B cell (primary cell): ENCODE data around the gene POLL. TPM values are rescaled to one million over a fixed set of nuclear protein-coding genes. Genes with fewer than 3 reads are reported as not detected.
"Not testable (repeated sequence)": the region's sequence is repeated elsewhere in the genome, so short reads cannot be mapped to it uniquely, and the experiment has no call there.

Source experiments
- ATAC-seq: fragments of 200-7000 bp; cut with Tn5 transposase; one replicate; pipeline ENCODE4 v1.10.0; 2021; ENCODE audit warnings: low read depth, mild to moderate bottlenecking, moderate number of reproducible peaks, moderate library complexity
- CTCF ChIA-PET: fragments of 350-600 bp; sonication (Branson Sonifier 250); formaldehyde crosslinking; loops from one replicate; lab custom pipeline; 2021; ENCODE audit warnings: antibody characterized with exemption, inconsistent platforms; lab: Charles Lee
- POLR2A ChIA-PET: fragments of 350-600 bp; sonication (Branson Sonifier 250); formaldehyde crosslinking; loops from one replicate; lab custom pipeline; 2021; ENCODE audit warnings: antibody characterized with exemption; lab: Charles Lee
- DNase-seq: peaks from one replicate; pipeline ENCODE4 v3.0.0; 2013
- H2AFZ ChIP-seq: 2 replicates; pipeline ENCODE4 v1.6.1; 2012; ENCODE audit warnings: mild to moderate bottlenecking, low read depth, low read length; ENCODE audit not compliant: insufficient read depth, poor library complexity, severe bottlenecking
- H3K27ac ChIP-seq, 2 donors: 1 replicate in 1 of 2; 2 replicates in 1 of 2; pipeline ENCODE4 v1.5.1; 2012 to 2013; ENCODE audit warnings: low read length in 2 of 2, mild to moderate bottlenecking in 2 of 2, moderate library complexity in 1 of 2
- H3K27me3 ChIP-seq, 4 experiments: fragments of 200-600 bp in 1 of 4; sonication (generic) in 1 of 4; replicated peaks in 1 of 4; 1 replicate in 2 of 4; 2 replicates in 2 of 4; pipeline versions ENCODE4 v1.6.1 to v1.7.0; 2013 to 2016; ENCODE audit warnings: low read length in 3 of 4, mild to moderate bottlenecking in 2 of 4, mixed read lengths in 1 of 4, moderate library complexity in 1 of 4; ENCODE audit not compliant: insufficient read depth in 4 of 4, control insufficient read depth in 3 of 4; ENCODE audit errors: control extremely low read depth in 1 of 4
- H3K36me3 ChIP-seq, 2 experiments: replicated peaks in 1 of 2; 1 replicate in 1 of 2; 2 replicates in 1 of 2; pipeline versions ENCODE4 v1.6.1 to v1.7.1; 2013; ENCODE audit warnings: low read length in 1 of 2; ENCODE audit not compliant: insufficient read depth in 2 of 2, control insufficient read depth in 1 of 2; ENCODE audit errors: control extremely low read depth in 1 of 2, extremely low read depth in 1 of 2
- H3K4me1 ChIP-seq, 2 donors: fragments of 200-600 bp in 1 of 2; sonication (generic) in 1 of 2; 1 replicate in 1 of 2; 2 replicates in 1 of 2; pipeline versions ENCODE4 v1.5.1 to v1.6.1; 2013 to 2017; ENCODE audit warnings: low read length in 2 of 2; ENCODE audit not compliant: control insufficient read depth in 2 of 2, insufficient read depth in 2 of 2
- H3K4me2 ChIP-seq: replicated peaks from 2 replicates; pipeline ENCODE3; 2012; ENCODE audit warnings: mild to moderate bottlenecking, low read depth, low read length; ENCODE audit not compliant: poor library complexity, severe bottlenecking
- H3K4me3 ChIP-seq, 5 experiments: fragments of 200-600 bp in 1 of 5; sonication (generic) in 1 of 5; 1 replicate in 3 of 5; 2 replicates in 2 of 5; pipeline versions ENCODE4 v1.5.1 to v1.7.0; 2011 to 2016; ENCODE audit warnings: low read length in 4 of 5, mild to moderate bottlenecking in 4 of 5, low read depth in 2 of 5, control low read depth in 1 of 5, moderate library complexity in 1 of 5; ENCODE audit not compliant: insufficient read depth in 1 of 5; ENCODE audit errors: control extremely low read depth in 1 of 5, extremely low read depth in 1 of 5
- H3K79me2 ChIP-seq: fragments of 200-600 bp; sonication (generic); one replicate; pipeline ENCODE4 v1.6.0; 2016; ENCODE audit warnings: low read length; ENCODE audit not compliant: control insufficient read depth, insufficient read depth
- H3K9ac ChIP-seq: fragments of 200-600 bp; sonication (generic); 2 replicates; pipeline ENCODE4 v1.6.1; 2017; ENCODE audit warnings: mild to moderate bottlenecking, low read length, moderate library complexity
- H3K9me3 ChIP-seq, 3 donors: one replicate each; pipeline versions ENCODE4 v1.6.1 to v1.7.1; 2013; ENCODE audit warnings: low read length in 2 of 3; ENCODE audit not compliant: control insufficient read depth in 2 of 3, insufficient read depth in 1 of 3; ENCODE audit errors: control extremely low read depth in 1 of 3
- H4K20me1 ChIP-seq: 2 replicates; pipeline ENCODE4 v1.6.0; 2012; ENCODE audit warnings: mild to moderate bottlenecking, low read length; ENCODE audit not compliant: insufficient read depth, control insufficient read depth, poor library complexity, severe bottlenecking
- H3K27ac Mint-ChIP-seq: one replicate; pipeline ENCODE4 v1.8.0; 2021; ENCODE audit warnings: mixed read lengths
- H3K27me3 Mint-ChIP-seq: one replicate; pipeline ENCODE4 v1.8.0; 2021; ENCODE audit warnings: mixed read lengths
- H3K4me1 Mint-ChIP-seq: one replicate; pipeline ENCODE4 v1.8.0; 2021; ENCODE audit warnings: mixed read lengths
- H3K4me3 Mint-ChIP-seq: one replicate; pipeline ENCODE4 v1.8.0; 2021; ENCODE audit warnings: mixed read lengths
- H3K9me3 Mint-ChIP-seq: one replicate; pipeline ENCODE4 v1.8.0; 2022; ENCODE audit warnings: mixed read lengths; ENCODE audit not compliant: insufficient read depth
- CTCF ChIP-seq: fragments of 200-600 bp; IDR thresholded peaks from one replicate; pipeline ENCODE4 v1.8.0; 2022; ENCODE audit warnings: antibody characterized with exemption, mild to moderate bottlenecking
- EZH2 ChIP-seq: IDR thresholded peaks from 2 replicates; pipeline ENCODE4 v1.6.1; 2012; ENCODE audit warnings: borderline replicate concordance, low read depth, mild to moderate bottlenecking, moderate library complexity, low read length; ENCODE audit not compliant: insufficient read depth, poor library complexity, severe bottlenecking
- WGBS: methylation state at CpG from one replicate; pipeline ENCODE4 v1.1.5; 2013; ENCODE audit warnings: missing lambda C conversion rate; ENCODE audit not compliant: insufficient coverage; 5-methylcytosine and 5-hydroxymethylcytosine counted together
- intact Hi-C: fragments of 100-400 bp; cut with micrococcal nuclease; formaldehyde crosslinking; loops from one replicate; pipeline ENCODE4 v1.10.0; 2022
- polyA plus RNA-seq: library from polyadenylated mRNA; depleted of rRNA; stranded (reverse); fragments of >200 nt; gene quantifications from 2 replicates; pipeline ENCODE4 v1.2.3, GENCODE V29; 2012
- total RNA-seq, 2 donors: library from RNA; stranded (reverse); fragments of 120-200 nt in 1 of 2; gene quantifications; 1 replicate in 1 of 2; 2 replicates in 1 of 2; pipeline versions ENCODE4 v1.2.3 to v1.2.4, GENCODE V29; 2013 to 2022

POLL gene
- total and polyA plus RNA-seq, 2 donors (not counting 1 experiment from before 2014, with no cell fraction given), result 46.0 to 46.7 TPM

GRCh38 chr10:101595591-101596433 lies 7.8 kb upstream of the POLL start:
- DNase-seq (no peak), ATAC-seq (no peak)
- Histone ChIP-seq H2AFZ (no peak overlapping the region), H3K36me3 (no peaks in the 10 kb centered on the region), H3K4me2 (no peak overlapping the region), H3K4me3 (no peak overlapping the region), H3K9ac (no peak overlapping the region), H3K9me3 (no peaks in the 10 kb centered on the region), H3K4me1 (no peaks in the 10 kb centered on the region), H3K27ac (no peak overlapping the region), H3K79me2 (no peaks in the 10 kb centered on the region), H3K27me3 (no peaks in the 10 kb centered on the region), H4K20me1 (no peaks in the 10 kb centered on the region)
- POLR2A ChIA-PET, result no interaction called here
- Mint-ChIP-seq H3K27me3 (no peaks in the 10 kb centered on the region), H3K27ac (no peak overlapping the region), H3K9me3 (no peaks in the 10 kb centered on the region), H3K4me1 (no peaks in the 10 kb centered on the region), H3K4me3 (no peak overlapping the region)
- CTCF ChIA-PET, result interaction anchor here (1.0 kb wide), 1 partner anchor 26 kb away, joined by 4 read pairs; no protein-coding TSS in a partner anchor
- TF ChIP-seq EZH2, result no peak
- no peak for TF ChIP-seq CTCF
- intact Hi-C loops, result no loop called here
- WGBS, result 97% methylated on average over 6 of the region's 13 CpGs

GRCh38 chr10:101593331-101593730 lies 5.3 kb upstream of the POLL start:
- H3K27ac Mint-ChIP-seq, H3K4me1 Mint-ChIP-seq, H3K79me2 ChIP-seq, H3K4me3 Mint-ChIP-seq, H3K9me3 ChIP-seq, ATAC-seq, H4K20me1 ChIP-seq, H3K36me3 ChIP-seq, H3K27me3 Mint-ChIP-seq, H3K4me1 ChIP-seq, intact Hi-C loops, POLR2A ChIA-PET, H3K4me3 ChIP-seq, H2AFZ ChIP-seq, H3K9me3 Mint-ChIP-seq, H3K27me3 ChIP-seq, DNase-seq, H3K27ac ChIP-seq, H3K4me2 ChIP-seq, H3K9ac ChIP-seq: not testable (repeated sequence)
- CTCF ChIA-PET, result interaction anchor here (1.2 kb wide), 1 partner anchor 9 kb away, joined by 4 read pairs; no protein-coding TSS in a partner anchor
- WGBS, result 75% methylated on average over 2 of the region's 2 CpGs
